Breast epithelium (tissue), 3 donors: ENCODE results near the gene WDR53.

ENCODE experiments used
- POLR2A ChIP-seq: fragments of 450-650 bp; IDR thresholded peaks from one replicate; pipeline ENCODE4 v1.6.1; 2016; ENCODE audit warnings: antibody characterized with exemption, mild to moderate bottlenecking, moderate library complexity
- TF ChIP-seq, protein P1 (sequence below), 3 donors: fragments of 450-650 bp; IDR thresholded peaks; one replicate each; pipeline ENCODE4 v1.5.1; 2016 to 2017; ENCODE audit warnings: antibody characterized with exemption in 3 of 3, mild to moderate bottlenecking in 3 of 3, moderate library complexity in 3 of 3

DNA sequence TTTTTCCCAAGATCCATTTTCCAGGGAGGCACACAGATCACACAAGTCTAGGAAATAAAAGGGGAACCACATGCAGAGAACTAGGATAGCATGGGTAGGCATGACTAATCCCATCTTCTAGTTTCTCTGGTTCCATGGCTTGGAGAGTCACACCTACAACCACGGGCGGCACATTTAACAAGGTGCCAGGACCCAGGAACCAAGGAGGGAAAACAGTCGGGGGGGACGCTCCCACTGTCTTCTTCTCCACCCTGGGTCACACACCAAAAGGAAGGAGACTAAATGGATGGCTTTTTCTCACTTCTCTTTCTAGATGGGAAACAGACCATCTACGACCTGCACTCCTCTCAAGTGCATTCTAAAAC lies 48.7 kb downstream of the WDR53 start:
- TF ChIP-seq, protein P1, sequence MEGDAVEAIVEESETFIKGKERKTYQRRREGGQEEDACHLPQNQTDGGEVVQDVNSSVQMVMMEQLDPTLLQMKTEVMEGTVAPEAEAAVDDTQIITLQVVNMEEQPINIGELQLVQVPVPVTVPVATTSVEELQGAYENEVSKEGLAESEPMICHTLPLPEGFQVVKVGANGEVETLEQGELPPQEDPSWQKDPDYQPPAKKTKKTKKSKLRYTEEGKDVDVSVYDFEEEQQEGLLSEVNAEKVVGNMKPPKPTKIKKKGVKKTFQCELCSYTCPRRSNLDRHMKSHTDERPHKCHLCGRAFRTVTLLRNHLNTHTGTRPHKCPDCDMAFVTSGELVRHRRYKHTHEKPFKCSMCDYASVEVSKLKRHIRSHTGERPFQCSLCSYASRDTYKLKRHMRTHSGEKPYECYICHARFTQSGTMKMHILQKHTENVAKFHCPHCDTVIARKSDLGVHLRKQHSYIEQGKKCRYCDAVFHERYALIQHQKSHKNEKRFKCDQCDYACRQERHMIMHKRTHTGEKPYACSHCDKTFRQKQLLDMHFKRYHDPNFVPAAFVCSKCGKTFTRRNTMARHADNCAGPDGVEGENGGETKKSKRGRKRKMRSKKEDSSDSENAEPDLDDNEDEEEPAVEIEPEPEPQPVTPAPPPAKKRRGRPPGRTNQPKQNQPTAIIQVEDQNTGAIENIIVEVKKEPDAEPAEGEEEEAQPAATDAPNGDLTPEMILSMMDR (IDR thresholded peaks at IDR 0.05), result no peak
- no peak for TF ChIP-seq POLR2A
